GM15510 (cell line): ENCODE results near the gene ECI1.

Source experiments
- POLR2A ChIP-seq: IDR thresholded peaks from 3 replicates; pipeline ENCODE4 v1.6.1; 2011; ENCODE audit warnings: borderline replicate concordance; ENCODE audit not compliant: insufficient read length; ENCODE audit errors: extremely low read depth

The ECI1 gene

DNA sequence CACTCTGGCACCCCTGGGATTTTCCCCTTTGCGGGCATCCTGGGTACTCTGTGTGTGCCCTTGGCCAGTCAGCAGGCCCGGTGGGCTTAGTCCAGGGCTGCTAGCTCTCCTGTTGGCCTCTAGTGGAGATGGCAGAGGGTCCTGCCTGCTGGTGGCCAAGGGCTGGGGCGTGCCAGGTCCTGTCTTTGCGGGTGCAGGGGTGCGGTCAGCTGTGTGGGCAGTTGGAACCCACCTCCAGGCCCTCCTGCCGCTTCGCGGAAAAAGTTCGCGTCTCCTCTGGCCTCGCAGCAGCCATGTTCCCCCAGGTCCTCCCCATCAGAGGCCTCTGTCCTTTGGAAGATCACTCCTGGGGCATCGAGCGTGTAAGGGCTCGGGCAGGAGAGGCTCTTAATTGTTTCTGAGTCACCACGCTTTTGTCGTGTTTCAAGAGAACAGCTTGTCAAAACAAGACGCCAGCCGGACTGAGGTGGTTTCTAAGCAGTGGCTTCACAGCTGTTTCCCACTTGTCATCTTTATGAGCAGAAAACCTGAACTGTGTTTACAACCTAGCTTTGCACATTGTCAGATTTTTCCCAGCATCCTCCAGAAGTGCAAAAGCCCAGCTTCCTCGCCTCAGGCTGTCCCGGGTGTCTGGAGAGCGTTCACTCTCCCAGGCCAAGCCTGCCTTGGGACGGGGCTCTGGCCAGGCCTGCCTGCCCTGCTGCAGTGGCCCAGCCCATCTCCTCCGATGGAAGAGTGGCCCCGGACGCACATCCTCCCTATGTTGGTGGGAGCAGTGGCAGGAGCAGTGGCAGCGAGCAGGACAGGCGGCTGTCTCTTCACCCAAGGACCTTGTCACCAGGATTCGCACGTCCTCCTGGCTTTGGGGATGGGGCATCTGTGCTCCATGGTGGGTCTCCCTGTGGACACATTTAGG is 20.1 kb downstream of the ECI1 start:
- no peak for TF ChIP-seq POLR2A

DNA sequence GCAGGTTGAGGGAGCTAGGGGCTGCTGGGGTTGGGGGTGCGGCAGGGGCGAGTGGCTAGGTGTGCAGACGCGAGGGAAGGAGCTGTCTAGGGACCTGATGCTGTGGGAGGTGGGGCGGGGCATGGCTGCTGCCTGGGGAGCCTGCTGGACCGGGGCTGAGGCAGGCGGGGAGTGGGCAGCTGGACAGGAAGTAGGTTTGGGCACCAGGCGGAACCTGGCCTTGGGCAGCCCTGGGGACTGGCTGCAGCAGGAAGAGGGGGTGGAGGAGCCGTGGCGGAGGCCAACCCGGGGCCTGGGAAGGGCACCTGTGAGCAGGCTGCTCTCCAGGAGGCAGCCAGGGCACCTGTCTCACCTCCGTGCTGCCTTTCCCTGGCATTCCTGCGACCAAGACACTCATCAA is 21.0 kb downstream of the ECI1 start:
- no peak for TF ChIP-seq POLR2A

DNA sequence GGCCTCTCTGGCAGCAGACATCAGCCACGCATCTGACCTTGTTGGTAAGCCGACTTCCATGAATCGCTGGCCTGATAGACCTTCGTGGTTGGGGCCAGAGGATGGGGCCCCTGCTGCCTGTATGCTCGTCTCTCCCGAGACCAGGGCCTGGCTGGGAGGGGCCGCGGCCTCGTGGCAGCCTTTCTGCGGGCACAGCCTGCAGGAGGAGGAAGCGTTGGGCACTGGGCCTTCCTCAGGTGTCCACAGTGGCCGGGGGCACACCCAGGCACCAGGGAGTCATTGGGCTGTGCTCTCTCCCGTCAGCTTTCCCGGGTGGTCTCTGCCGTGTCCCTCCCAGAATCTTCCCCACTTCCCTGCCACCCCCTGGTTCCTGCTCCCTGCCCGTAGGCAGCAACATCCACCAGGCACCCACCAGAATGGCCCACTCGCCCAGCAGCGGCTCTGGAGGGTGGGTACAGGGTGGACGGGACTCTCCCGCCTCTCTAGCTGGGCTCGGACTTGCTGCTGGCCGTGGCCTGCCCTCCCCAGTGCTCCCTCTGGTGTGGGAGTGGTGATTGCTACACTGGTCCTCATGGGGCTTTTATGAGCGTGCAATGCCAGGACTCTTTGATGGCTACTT is 21.6 kb downstream of the ECI1 start:
- TF ChIP-seq POLR2A: no peak

GRCh38 chr16:2229091-2229490 is 22.3 kb downstream of the ECI1 start:
- no peak for TF ChIP-seq POLR2A

DNA sequence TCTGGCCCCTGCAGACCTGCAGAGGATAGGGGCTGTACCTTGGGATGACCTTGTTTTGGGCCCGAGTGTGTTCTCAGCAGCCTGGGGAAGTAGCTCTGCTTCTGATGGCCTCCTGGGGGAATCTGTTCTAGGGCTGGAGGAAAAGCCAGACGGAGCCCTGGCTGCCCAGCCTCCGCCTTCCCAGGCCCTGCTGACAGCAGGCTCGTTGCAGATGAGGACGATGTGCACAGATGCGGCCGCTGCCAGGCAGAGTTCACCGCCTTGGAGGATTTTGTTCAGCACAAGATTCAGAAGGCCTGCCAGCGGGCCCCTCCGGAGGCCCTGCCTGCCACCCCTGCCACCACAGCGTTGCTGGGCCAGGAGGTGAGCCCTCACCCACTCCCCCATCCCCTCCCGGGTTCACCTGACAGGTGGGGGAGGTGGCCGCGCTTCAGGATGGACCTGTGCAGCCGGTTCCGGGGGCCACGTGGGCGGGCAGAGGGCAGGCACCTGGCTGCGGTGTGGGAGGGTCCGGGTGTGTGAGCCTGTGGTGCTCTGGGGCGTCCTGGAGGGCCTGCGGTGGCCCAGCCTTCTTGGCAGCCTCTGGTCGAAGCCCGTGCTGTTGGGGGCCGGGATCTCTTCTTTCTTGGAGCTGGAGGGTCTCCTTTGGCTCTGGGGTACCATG is 23.1 kb downstream of the ECI1 start:
- TF ChIP-seq POLR2A: no peak

- TF ChIP-seq POLR2A: no peak
Observed at GRCh38 chr16:2226918-2227317, 24.5 kb downstream of the ECI1 start.

DNA sequence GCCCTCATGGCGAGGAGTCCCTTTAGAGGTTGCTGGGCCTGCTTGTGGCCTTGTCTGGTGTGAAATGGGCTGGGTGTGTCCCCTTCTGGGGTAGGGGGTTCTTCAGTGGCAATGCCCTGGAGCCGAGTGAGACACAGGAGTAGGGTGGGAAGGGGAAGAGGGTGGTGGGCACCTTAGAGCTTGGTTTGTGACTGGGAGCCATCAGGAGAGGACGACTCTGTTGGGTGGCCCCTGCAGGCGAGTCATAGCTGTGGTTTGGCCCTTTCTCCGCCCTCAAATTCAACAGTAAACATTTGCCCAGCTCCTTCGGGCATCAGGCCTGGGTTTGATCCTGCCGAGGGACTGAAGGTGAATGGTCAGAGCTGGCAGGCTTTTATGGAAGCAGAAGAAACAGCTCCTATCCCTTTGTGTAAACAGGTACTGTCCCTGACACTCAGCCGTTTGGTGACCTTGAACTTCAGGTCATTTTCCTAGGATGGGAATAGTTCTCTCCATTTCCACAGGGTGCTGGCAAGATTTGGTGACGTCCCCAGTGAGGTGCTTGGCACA is 25.1 kb downstream of the ECI1 start:
- TF ChIP-seq POLR2A: no peak

DNA sequence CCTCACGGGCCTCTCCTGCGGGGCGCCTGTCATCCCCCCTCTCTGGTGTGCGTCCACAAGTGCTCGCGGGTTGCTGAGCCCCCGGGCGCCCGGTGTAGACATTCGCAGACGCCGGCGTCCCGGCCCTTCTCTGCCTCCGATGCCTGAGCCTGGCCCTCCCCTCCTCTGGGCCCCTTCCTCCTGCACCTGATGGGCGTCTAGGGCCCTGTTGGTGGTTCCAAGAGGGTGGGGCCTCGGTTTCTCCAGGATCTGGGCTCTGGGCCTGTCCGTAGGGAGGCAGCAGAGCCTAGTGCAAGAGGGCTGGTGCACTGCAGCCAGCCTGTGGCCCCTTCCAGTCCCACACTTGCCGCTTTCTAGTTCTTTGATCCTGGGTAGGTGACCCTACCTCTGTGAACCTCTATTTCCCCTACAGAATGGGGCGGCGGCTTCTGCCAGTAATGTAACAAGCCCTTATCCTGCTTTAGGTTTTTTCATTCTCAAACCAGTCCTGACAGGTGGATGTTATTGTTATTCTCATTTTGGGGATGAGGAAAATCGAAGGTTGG is 27.4 kb downstream of the ECI1 start:
- TF ChIP-seq POLR2A: no peak

GRCh38 chr16:2223221-2223941 is 28.0 kb downstream of the ECI1 start, which contains the start of gene E4F1:
Gene E4F1 (plus strand): TSS chr16:2223591. CDS start chr16:2223614, 23 bp downstream.
- TF ChIP-seq POLR2A: peak; percentile 98

- no peak for TF ChIP-seq POLR2A
Observed at GRCh38 chr16:2216330-2216729, 35.1 kb downstream of the ECI1 start.

DNA sequence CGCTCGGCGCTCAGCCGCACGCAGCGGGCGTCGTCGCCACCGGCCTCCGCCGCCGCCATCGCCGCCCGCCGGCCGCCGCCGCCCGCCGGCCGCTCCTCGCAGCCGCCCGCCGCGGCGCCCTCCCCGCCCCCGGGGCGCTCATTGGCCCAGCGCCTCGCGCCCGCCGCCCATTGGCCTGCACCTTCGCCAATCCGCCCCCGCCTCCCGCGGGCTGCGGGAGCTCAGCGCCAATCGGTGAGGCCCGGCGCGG is 36.7 kb downstream of the ECI1 start, which contains the start of gene PGP:
PGP (minus strand) TSS at position 122 of the 250 bp plus-strand sequence; CDS start at position 59, 63 bp downstream.
- TF ChIP-seq POLR2A: no peak

DNA sequence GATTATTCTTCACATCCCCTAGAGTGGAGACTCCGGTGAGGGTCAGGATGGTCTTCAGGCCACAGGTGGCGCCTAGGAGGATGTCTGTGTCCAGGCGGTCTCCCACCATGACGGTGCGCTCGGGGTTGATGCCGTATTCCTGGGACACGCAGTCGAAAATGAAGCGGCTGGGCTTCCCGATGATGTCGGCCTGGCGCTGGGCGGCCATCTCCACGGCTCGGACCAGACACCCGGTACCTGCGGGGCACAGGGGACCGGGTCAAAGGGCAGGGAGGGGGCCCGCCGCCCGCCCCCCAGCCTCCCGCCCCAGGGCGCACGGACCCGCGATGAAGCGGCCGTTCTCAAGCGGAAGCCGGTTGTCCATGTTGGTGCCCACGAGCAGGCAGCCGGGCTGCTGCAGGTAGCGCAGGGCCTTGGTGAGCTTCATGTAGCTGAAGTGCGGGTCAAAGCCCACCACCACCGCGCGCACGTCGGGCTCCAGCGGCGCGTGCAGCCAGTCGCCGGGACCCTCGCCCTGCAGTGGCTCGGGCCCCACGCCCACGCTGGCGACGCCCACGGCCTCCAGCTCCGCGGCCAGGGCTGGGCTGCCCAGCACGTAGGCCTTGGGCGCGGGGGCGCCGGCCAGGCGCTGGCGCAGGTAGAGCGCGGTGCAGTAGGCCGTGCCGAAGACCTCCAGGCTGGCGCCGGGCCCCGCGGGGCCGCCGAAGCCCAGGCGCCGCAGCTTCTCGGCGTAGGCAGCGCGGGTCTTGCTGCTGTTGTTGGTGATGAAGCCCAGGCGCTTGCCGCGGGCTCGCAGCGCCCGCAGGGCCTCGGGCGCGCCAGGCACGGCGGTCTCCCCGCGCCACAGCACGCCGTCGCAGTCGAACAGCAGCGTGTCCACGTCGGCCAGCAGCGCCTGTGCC is 37.3 kb downstream of the ECI1 start:
- no peak for TF ChIP-seq POLR2A
